Smooth muscle cell (in vitro differentiated cells): ENCODE measurements around the gene CASZ1. TPM values are rescaled to one million over a fixed set of nuclear protein-coding genes. Genes with fewer than 3 reads are reported as not detected.

Experiments
- DNase-seq: peaks from one replicate; lab custom pipeline; 2025; ENCODE audit not compliant: unreplicated experiment; lab: John Stamatoyannopoulos, UW
- H2AFZ ChIP-seq: fragments of 200-600 bp; sonication (generic); 2 replicates; pipeline ENCODE4 v1.6.0; 2016; ENCODE audit warnings: antibody characterized with exemption, low read depth, mild to moderate bottlenecking
- H3F3A ChIP-seq: fragments of 200-600 bp; sonication (generic); 2 replicates; pipeline ENCODE4 v1.6.0; 2017; ENCODE audit warnings: antibody characterized with exemption, low read depth
- H3K27ac ChIP-seq: fragments of 200-600 bp; sonication (generic); 2 replicates; pipeline ENCODE4 v1.5.1; 2016; ENCODE audit warnings: low read depth, mild to moderate bottlenecking
- H3K27me3 ChIP-seq: fragments of 200-600 bp; sonication (generic); 2 replicates; pipeline ENCODE4 v1.6.1; 2016; ENCODE audit warnings: low read depth, mild to moderate bottlenecking
- H3K36me3 ChIP-seq: fragments of 200-600 bp; sonication (generic); 2 replicates; pipeline ENCODE4 v1.5.1; 2016; ENCODE audit warnings: low read depth
- H3K4me1 ChIP-seq: fragments of 200-600 bp; sonication (generic); 2 replicates; pipeline ENCODE4 v1.5.1; 2016; ENCODE audit warnings: low read depth
- H3K4me2 ChIP-seq: fragments of 200-600 bp; sonication (generic); 2 replicates; pipeline ENCODE4 v1.6.0; 2016; ENCODE audit warnings: mild to moderate bottlenecking
- H3K4me3 ChIP-seq: fragments of 200-600 bp; sonication (generic); 2 replicates; pipeline ENCODE4 v1.5.1; 2016; ENCODE audit warnings: mild to moderate bottlenecking
- H3K79me2 ChIP-seq: fragments of 200-600 bp; sonication (generic); 2 replicates; pipeline ENCODE4 v1.6.0; 2016; ENCODE audit warnings: low read depth, mild to moderate bottlenecking
- H3K9ac ChIP-seq: fragments of 200-600 bp; sonication (generic); 2 replicates; pipeline ENCODE4 v1.6.0; 2016; ENCODE audit warnings: low read depth
- H3K9me3 ChIP-seq: fragments of 200-600 bp; sonication (generic); replicated peaks from 2 replicates; pipeline ENCODE4 v1.5.1; 2016; ENCODE audit warnings: low read depth
- H4K20me1 ChIP-seq: fragments of 200-600 bp; sonication (generic); 2 replicates; pipeline ENCODE4 v1.6.0; 2016; ENCODE audit warnings: low read depth
- WGBS: methylation state at CpG from one replicate; pipeline ENCODE4 v1.1.7; 2016; ENCODE audit warnings: low lambda C conversion rate; 5-methylcytosine and 5-hydroxymethylcytosine counted together
- polyA plus RNA-seq: library from polyadenylated mRNA; unstranded; fragments of >200 nt; fragmentation: Nextera tagmentation; extraction: Ambion mirVana; gene quantifications from 2 replicates; pipeline ENCODE4 v1.2.1, GENCODE V29; 2016
- total RNA-seq: library from RNA; depleted of rRNA; stranded (reverse); fragments of >200 nt; gene quantifications from 2 replicates; pipeline ENCODE4 v1.2.3, GENCODE V29; 2014
- TF ChIP-seq, protein P1 (sequence below): fragments of 200-600 bp; sonication (generic); IDR thresholded peaks from 2 replicates; pipeline ENCODE4 v1.5.1; 2017; ENCODE audit warnings: borderline replicate concordance, mild to moderate bottlenecking, antibody characterized with exemption; ENCODE audit not compliant: insufficient read depth, poor library complexity, severe bottlenecking

The CASZ1 gene
- total and polyA plus RNA-seq, 2 experiments from 2014 or later, result 0.70 to 1.9 TPM

DNA sequence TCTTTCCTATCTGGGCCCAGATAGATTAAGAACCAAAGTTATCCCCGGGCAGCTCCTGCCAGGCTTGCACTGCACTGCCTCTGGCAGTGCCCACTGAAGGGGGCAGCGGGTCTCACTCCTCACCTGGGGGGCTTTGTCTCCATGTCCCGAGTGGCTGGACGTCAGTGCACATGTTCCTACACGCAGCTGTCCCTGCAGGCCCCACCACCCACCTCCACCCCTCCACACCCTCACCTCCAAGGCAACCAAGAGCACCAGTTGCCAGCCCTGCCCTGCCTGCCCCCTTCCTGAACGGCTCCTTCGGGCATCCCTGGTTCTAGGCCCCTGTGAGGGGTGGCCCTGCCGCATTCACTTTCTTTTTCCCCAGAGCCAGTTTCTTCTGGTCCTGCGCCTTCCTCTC lies 174.5 kb downstream of the CASZ1 start:
- Histone ChIP-seq H3K27ac (no peak overlapping the region), H3K9ac (no peak overlapping the region), H3K9me3 (no peaks in the 10 kb centered on the region), H3K4me3 (no peak overlapping the region), H3K4me2 (no peak overlapping the region), H3K4me1 (no peaks in the 10 kb centered on the region), H3K36me3 (no peaks in the 10 kb centered on the region), H2AFZ (no peak overlapping the region), H3K79me2 (no peaks in the 10 kb centered on the region), H3K27me3 (no peaks in the 10 kb centered on the region), H4K20me1 (peaks cover 3% of the 10 kb centered on the region), H3F3A (no peaks in the 10 kb centered on the region)
- 96% methylated on average over 8 of the region's 9 CpGs for WGBS
- TF ChIP-seq, protein P1, sequence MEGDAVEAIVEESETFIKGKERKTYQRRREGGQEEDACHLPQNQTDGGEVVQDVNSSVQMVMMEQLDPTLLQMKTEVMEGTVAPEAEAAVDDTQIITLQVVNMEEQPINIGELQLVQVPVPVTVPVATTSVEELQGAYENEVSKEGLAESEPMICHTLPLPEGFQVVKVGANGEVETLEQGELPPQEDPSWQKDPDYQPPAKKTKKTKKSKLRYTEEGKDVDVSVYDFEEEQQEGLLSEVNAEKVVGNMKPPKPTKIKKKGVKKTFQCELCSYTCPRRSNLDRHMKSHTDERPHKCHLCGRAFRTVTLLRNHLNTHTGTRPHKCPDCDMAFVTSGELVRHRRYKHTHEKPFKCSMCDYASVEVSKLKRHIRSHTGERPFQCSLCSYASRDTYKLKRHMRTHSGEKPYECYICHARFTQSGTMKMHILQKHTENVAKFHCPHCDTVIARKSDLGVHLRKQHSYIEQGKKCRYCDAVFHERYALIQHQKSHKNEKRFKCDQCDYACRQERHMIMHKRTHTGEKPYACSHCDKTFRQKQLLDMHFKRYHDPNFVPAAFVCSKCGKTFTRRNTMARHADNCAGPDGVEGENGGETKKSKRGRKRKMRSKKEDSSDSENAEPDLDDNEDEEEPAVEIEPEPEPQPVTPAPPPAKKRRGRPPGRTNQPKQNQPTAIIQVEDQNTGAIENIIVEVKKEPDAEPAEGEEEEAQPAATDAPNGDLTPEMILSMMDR, result no peak
- DNase-seq, result no peak

DNA sequence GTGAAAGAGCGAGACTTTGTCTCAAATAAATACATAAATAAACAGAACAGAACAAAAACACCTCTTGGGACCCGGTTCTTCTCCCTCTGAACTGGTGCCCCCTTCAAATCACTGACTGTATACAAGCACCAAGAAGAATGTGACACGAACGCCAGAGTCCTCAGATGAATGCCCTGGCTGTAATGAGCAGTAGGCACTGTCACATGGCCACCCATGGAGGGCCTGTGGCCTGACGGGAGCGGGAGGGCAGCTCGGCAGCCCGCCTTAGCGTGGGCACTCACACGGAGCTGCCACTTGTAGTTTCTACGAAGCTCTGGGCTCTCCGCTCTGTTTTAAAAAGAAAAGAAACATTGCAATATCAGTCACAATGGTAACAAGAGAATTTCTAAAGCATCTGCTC lies 175.7 kb downstream of the CASZ1 start:
- no peaks in the 10 kb centered on the region for H3K36me3 ChIP-seq
- peaks cover 6% of the 10 kb centered on the region for H4K20me1 ChIP-seq
- no peaks in the 10 kb centered on the region for H3K9me3 ChIP-seq
- H3K4me1 ChIP-seq, result no peaks in the 10 kb centered on the region
- H3K27me3 ChIP-seq, result no peaks in the 10 kb centered on the region
- 97% methylated on average over 12 of the region's 12 CpGs for WGBS
- no peak overlapping the region for H3K4me3 ChIP-seq
- no peak overlapping the region for H3K9ac ChIP-seq
- H3K4me2 ChIP-seq, result no peak overlapping the region
- H3K79me2 ChIP-seq, result no peaks in the 10 kb centered on the region
- no peaks in the 10 kb centered on the region for H3F3A ChIP-seq
- no peak for DNase-seq
- H2AFZ ChIP-seq, result no peak overlapping the region
- no peak overlapping the region for H3K27ac ChIP-seq
- TF ChIP-seq, protein P1, result no peak

DNA sequence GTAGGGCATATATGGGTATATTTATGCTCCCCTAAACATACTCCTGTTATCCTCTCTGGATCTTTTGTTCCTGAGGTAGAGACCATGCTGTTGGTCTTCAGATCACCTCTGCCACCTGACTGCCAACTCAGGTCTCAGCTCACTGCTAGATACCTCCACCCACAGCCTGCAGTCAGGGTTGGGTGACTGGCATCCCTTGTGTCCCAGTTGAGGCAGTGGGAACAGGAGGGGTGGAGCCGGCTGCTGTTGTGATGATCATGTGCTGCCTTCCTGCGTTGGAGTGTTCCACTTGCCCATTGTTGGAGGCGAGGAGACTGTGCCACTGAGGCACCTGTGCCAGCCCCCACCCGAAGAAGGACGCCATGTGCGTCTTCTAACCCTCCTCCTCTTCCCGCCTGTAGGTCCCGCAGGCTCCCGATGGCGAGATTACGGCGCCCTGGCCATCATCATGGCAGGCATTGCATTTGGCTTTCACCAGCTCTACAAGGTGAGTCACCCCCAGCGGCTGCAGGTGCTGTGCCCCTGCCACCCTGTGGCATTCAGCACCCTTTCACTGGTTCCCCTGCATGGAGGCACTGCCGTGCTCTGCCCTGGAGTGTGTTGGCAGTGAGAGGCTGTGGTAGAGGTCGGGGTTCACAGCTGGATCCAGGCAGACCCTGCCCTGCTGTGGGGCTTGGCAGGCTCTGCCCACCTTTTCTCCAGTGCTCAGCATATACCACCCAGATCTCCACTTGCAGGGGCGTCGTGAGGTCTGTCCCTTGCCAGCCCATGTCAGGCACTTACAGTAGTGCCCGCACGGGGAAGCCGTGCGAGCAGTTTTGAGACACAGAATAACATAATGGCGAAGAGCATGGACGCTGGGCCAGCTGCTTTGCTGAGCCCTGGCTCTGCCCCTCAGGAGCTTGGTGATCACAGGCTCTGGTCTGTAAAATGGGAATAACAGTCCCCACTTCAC lies 178.2 kb downstream of the CASZ1 start:
- no peak overlapping the region for H2AFZ ChIP-seq
- WGBS, result 98% methylated on average over 23 of the region's 23 CpGs
- H3K4me2 ChIP-seq, result no peak overlapping the region
- DNase-seq, result no peak
- H3K36me3 ChIP-seq, result no peaks in the 10 kb centered on the region
- H4K20me1 ChIP-seq, result peaks cover 31% of the 10 kb centered on the region
- no peak overlapping the region for H3K27ac ChIP-seq
- H3K27me3 ChIP-seq, result no peaks in the 10 kb centered on the region
- H3K4me3 ChIP-seq, result no peak overlapping the region
- H3F3A ChIP-seq, result no peaks in the 10 kb centered on the region
- H3K9ac ChIP-seq, result no peak overlapping the region
- H3K4me1 ChIP-seq, result no peaks in the 10 kb centered on the region
- TF ChIP-seq, protein P1, result no peak
- no peaks in the 10 kb centered on the region for H3K9me3 ChIP-seq
- no peaks in the 10 kb centered on the region for H3K79me2 ChIP-seq
